Liver (tissue), 3 donors: ENCODE measurements around the gene ERO1B.

Experiments used
- ATF3 ChIP-seq: IDR thresholded peaks from 2 replicates; pipeline ENCODE4 v1.6.1; 2016; ENCODE audit warnings: antibody characterized with exemption
- CTCF ChIP-seq: fragments of 150-350 bp; IDR thresholded peaks from 2 replicates; pipeline ENCODE4 v1.5.1; 2017; ENCODE audit warnings: improper control_type of control experiment, low read depth, low read length; ENCODE audit not compliant: missing input control
- EGR1 ChIP-seq, 2 donors: IDR thresholded peaks; 2 replicates each; pipeline ENCODE4 v1.6.1; 2016 to 2018; ENCODE audit warnings: antibody characterized with exemption in 2 of 2, low read depth in 2 of 2
- HNF4G ChIP-seq: IDR thresholded peaks from 2 replicates; pipeline ENCODE4 v1.6.1; 2016; ENCODE audit warnings: antibody characterized with exemption
- RAD21 ChIP-seq, 2 donors: IDR thresholded peaks; 2 replicates each; pipeline ENCODE4 v1.6.1; 2016; ENCODE audit warnings: antibody characterized with exemption in 2 of 2, mild to moderate bottlenecking in 2 of 2
- REST ChIP-seq: IDR thresholded peaks from 2 replicates; pipeline ENCODE4 v1.6.1; 2016; ENCODE audit warnings: antibody characterized with exemption, mild to moderate bottlenecking
- ZBTB33 ChIP-seq: IDR thresholded peaks from 2 replicates; pipeline ENCODE4 v1.6.1; 2016; ENCODE audit warnings: antibody characterized with exemption
- donor health status: healthy.
- donor health status: healthy.

- TF ChIP-seq ZBTB33: no peak
- TF ChIP-seq CTCF: no peak
- TF ChIP-seq HNF4G: no peak
- no peak for TF ChIP-seq RAD21 (IDR thresholded peaks at IDR 0.05)
- no peak for TF ChIP-seq REST
- TF ChIP-seq ATF3: no peak
- TF ChIP-seq EGR1 (IDR thresholded peaks at IDR 0.05; ENCODE audit: low read depth in 2 of 2): no peak
These were observed 27.1 kb upstream of the ERO1B start for GRCh38 chr1:236308827-236309226.
